GM19193 (cell line): ENCODE measurements around the gene IFNL1.

Experiments used
- POLR2A ChIP-seq: IDR thresholded peaks from 4 replicates; pipeline ENCODE4 v1.6.1; 2011; ENCODE audit not compliant: insufficient read depth, insufficient read length; ENCODE audit errors: extremely low read depth

IFNL1 gene

GRCh38 chr19:39296055-39296645 is at the start of gene IFNL1:
TSS of gene IFNL1 (plus strand) at chr19:39296407. CDS start at chr19:39296422, 15 bp downstream.
- no peak for TF ChIP-seq POLR2A

- TF ChIP-seq POLR2A = no peak
These were observed 49.1 kb upstream of the IFNL1 start for GRCh38 chr19:39246951-39247669.

GRCh38 chr19:39247701-39248664 is 48.2 kb upstream of the IFNL1 start:
- no peak for TF ChIP-seq POLR2A

- TF ChIP-seq POLR2A = no peak
These were observed 47.4 kb upstream of the IFNL1 start, which contains the start of gene IFNL4 for GRCh38 chr19:39248806-39249205. TSS of gene IFNL4 (minus strand) at chr19:39248856.

- no peak for TF ChIP-seq POLR2A
These were observed 45.1 kb upstream of the IFNL1 start for GRCh38 chr19:39251081-39251480.

GRCh38 chr19:39251846-39252245 is 44.4 kb upstream of the IFNL1 start:
- no peak for TF ChIP-seq POLR2A

GRCh38 chr19:39252458-39252857 is 43.7 kb upstream of the IFNL1 start:
- TF ChIP-seq POLR2A = no peak

GRCh38 chr19:39253374-39254149 is 42.6 kb upstream of the IFNL1 start:
- no peak for TF ChIP-seq POLR2A

GRCh38 chr19:39254531-39255345 is 41.5 kb upstream of the IFNL1 start:
- no peak for TF ChIP-seq POLR2A

GRCh38 chr19:39257227-39257626 is 39.0 kb upstream of the IFNL1 start:
- TF ChIP-seq POLR2A = no peak

GRCh38 chr19:39261704-39262103 is 34.5 kb upstream of the IFNL1 start:
- TF ChIP-seq POLR2A = no peak

- no peak for TF ChIP-seq POLR2A
These were observed 33.7 kb upstream of the IFNL1 start for GRCh38 chr19:39262496-39262895.

- TF ChIP-seq POLR2A = no peak
These were observed 32.3 kb upstream of the IFNL1 start for GRCh38 chr19:39263912-39264305.
